ENCODE measurements around the gene HCK.

HCK gene

GRCh38 chr20:32057656-32058184 lies 5.7 kb downstream of the HCK start:
- DNase-seq (ENCODE audit: low read depth in 1 of 2, low spot score in 1 of 2): no peak

- no peak for DNase-seq (ENCODE audit: low read depth in 1 of 2, low spot score in 1 of 2)
Measured at GRCh38 chr20:32059189-32059588, 7.1 kb downstream of the HCK start.

- DNase-seq (ENCODE audit: low read depth in 1 of 2, low spot score in 1 of 2): no peak
Measured at GRCh38 chr20:32062776-32063170, 10.7 kb downstream of the HCK start.

GRCh38 chr20:32063695-32064094 lies 11.7 kb downstream of the HCK start:
- no peak for DNase-seq (ENCODE audit: low read depth in 1 of 2, low spot score in 1 of 2)

GRCh38 chr20:32064667-32065066 lies 12.6 kb downstream of the HCK start:
- DNase-seq (ENCODE audit: low read depth in 1 of 2, low spot score in 1 of 2): no peak

- no peak for DNase-seq (ENCODE audit: low read depth in 1 of 2, low spot score in 1 of 2)
Measured at GRCh38 chr20:32067234-32067821, 15.3 kb downstream of the HCK start.

- DNase-seq (ENCODE audit: low read depth in 1 of 2, low spot score in 1 of 2): no peak
Measured at GRCh38 chr20:32068174-32068573, 16.1 kb downstream of the HCK start.

- DNase-seq (ENCODE audit: low read depth in 1 of 2, low spot score in 1 of 2): no peak
Measured at GRCh38 chr20:32069711-32070110, 17.7 kb downstream of the HCK start.

- DNase-seq (ENCODE audit: low read depth in 1 of 2, low spot score in 1 of 2): no peak
Measured at GRCh38 chr20:32070282-32070681, 18.2 kb downstream of the HCK start.

- DNase-seq (ENCODE audit: low read depth in 1 of 2, low spot score in 1 of 2): no peak
Measured at GRCh38 chr20:32070690-32071213, 18.7 kb downstream of the HCK start.

GRCh38 chr20:32071395-32072167 lies 19.5 kb downstream of the HCK start:
- no peak for DNase-seq (ENCODE audit: low read depth in 1 of 2, low spot score in 1 of 2)

GRCh38 chr20:32072168-32072750 lies 20.2 kb downstream of the HCK start:
- no peak for DNase-seq (ENCODE audit: low read depth in 1 of 2, low spot score in 1 of 2)

GRCh38 chr20:32075534-32075933 lies 23.5 kb downstream of the HCK start:
- DNase-seq (ENCODE audit: low read depth in 1 of 2, low spot score in 1 of 2): no peak

GRCh38 chr20:32077190-32077589 lies 25.1 kb downstream of the HCK start:
- DNase-seq (ENCODE audit: low read depth in 1 of 2, low spot score in 1 of 2): no peak

- DNase-seq (ENCODE audit: low read depth in 1 of 2, low spot score in 1 of 2): no peak
Measured at GRCh38 chr20:32078322-32078721, 26.3 kb downstream of the HCK start.

- DNase-seq (ENCODE audit: low read depth in 1 of 2, low spot score in 1 of 2): no peak
Measured at GRCh38 chr20:32078791-32079190, 26.7 kb downstream of the HCK start.

GRCh38 chr20:32079655-32080109 lies 27.6 kb downstream of the HCK start:
- DNase-seq (ENCODE audit: low read depth in 1 of 2, low spot score in 1 of 2): no peak

- DNase-seq (ENCODE audit: low read depth in 1 of 2, low spot score in 1 of 2): no peak
Measured at GRCh38 chr20:32080783-32081182, 28.7 kb downstream of the HCK start.

- DNase-seq (ENCODE audit: low read depth in 1 of 2, low spot score in 1 of 2): no peak
Measured at GRCh38 chr20:32083469-32083868, 31.4 kb downstream of the HCK start.

- DNase-seq (ENCODE audit: low read depth in 1 of 2, low spot score in 1 of 2): no peak
Measured at GRCh38 chr20:32087070-32087469, 35.0 kb downstream of the HCK start.

- no peak for DNase-seq (ENCODE audit: low read depth in 1 of 2, low spot score in 1 of 2)
Measured at GRCh38 chr20:32088759-32089158, 36.7 kb downstream of the HCK start.

Measured in activated CD4-positive, alpha-beta T cell treated with anti-CD3 and anti-CD28 coated beads, Interleukin-2, amount 50 U/mL, for 24 hours (primary cell).